HTERT RPE-1 (cell line): ENCODE results near the gene UNKL.

ENCODE experiments used
- in situ Hi-C: fragments of 300-500 bp; cut with MboI; formaldehyde crosslinking; loops from 4 replicates; pipeline ENCODE4 v1.14.3; 2020; ENCODE audit warnings: low sequenced_read_pairs

Gene UNKL

GRCh38 chr16:1432388-1433262 is 18.1 kb upstream of the UNKL start:
- in situ Hi-C loops, result no loop called here

- in situ Hi-C loops, result no loop called here
Measured at GRCh38 chr16:1431497-1432270, 17.2 kb upstream of the UNKL start.

GRCh38 chr16:1430759-1431496 is 16.4 kb upstream of the UNKL start, which contains the start of gene PERCC1:
Gene PERCC1, plus strand, starts transcription at chr16:1431078. Its CDS starts 1,516 bp downstream, at chr16:1432594.
- in situ Hi-C loops, result no loop called here

- in situ Hi-C loops, result no loop called here
Measured at GRCh38 chr16:1430214-1430758, 15.8 kb upstream of the UNKL start.

GRCh38 chr16:1429631-1430030 is 15.1 kb upstream of the UNKL start:
- in situ Hi-C loops, result no loop called here

- in situ Hi-C loops, result no loop called here
Measured at GRCh38 chr16:1429012-1429411, 14.5 kb upstream of the UNKL start.

- in situ Hi-C loops, result no loop called here
Measured at GRCh38 chr16:1428511-1428910, 14.0 kb upstream of the UNKL start.

- in situ Hi-C loops, result no loop called here
Measured at GRCh38 chr16:1427473-1428461, 13.3 kb upstream of the UNKL start.

- in situ Hi-C loops, result no loop called here
Measured at GRCh38 chr16:1426734-1427471, 12.4 kb upstream of the UNKL start.

GRCh38 chr16:1425616-1426370 is 11.3 kb upstream of the UNKL start:
- in situ Hi-C loops, result no loop called here

GRCh38 chr16:1424028-1424427 is 9.5 kb upstream of the UNKL start:
- in situ Hi-C loops, result no loop called here

GRCh38 chr16:1422076-1422475 is 7.6 kb upstream of the UNKL start:
- in situ Hi-C loops, result no loop called here

- in situ Hi-C loops, result no loop called here
Measured at GRCh38 chr16:1420111-1420539, 5.6 kb upstream of the UNKL start.

GRCh38 chr16:1416521-1416941 is 2.0 kb upstream of the UNKL start:
- in situ Hi-C loops, result no loop called here

GRCh38 chr16:1413684-1414531 is 596 bp downstream of the UNKL start:
- in situ Hi-C loops, result no loop called here

GRCh38 chr16:1412847-1413246 is 1.7 kb downstream of the UNKL start:
- in situ Hi-C loops, result no loop called here

- in situ Hi-C loops, result no loop called here
Measured at GRCh38 chr16:1408171-1408837, 6.2 kb downstream of the UNKL start.
